D721Med (cell line): ENCODE data around the gene NRSN2.
"Not testable (repeated sequence)": the region's sequence is repeated elsewhere in the genome, so short reads cannot be mapped to it uniquely, and the experiment has no call there.

ENCODE experiments used
- DNase-seq: peaks from one replicate; pipeline ENCODE4 v3.0.0; 2011; ENCODE audit warnings: low spot score; ENCODE audit not compliant: insufficient read length
- FAIRE-seq: peaks from 2 replicates; lab custom pipeline; 2011; peaks lifted over from hg19 to GRCh38; lab: Jason Lieb, UNC
- TF ChIP-seq, protein P1 (sequence below): IDR thresholded peaks from 2 replicates; pipeline ENCODE4 v1.5.1; 2012; ENCODE audit warnings: mild to moderate bottlenecking, control low read depth; ENCODE audit not compliant: insufficient read depth; ENCODE audit errors: missing control alignments

Gene NRSN2

DNA sequence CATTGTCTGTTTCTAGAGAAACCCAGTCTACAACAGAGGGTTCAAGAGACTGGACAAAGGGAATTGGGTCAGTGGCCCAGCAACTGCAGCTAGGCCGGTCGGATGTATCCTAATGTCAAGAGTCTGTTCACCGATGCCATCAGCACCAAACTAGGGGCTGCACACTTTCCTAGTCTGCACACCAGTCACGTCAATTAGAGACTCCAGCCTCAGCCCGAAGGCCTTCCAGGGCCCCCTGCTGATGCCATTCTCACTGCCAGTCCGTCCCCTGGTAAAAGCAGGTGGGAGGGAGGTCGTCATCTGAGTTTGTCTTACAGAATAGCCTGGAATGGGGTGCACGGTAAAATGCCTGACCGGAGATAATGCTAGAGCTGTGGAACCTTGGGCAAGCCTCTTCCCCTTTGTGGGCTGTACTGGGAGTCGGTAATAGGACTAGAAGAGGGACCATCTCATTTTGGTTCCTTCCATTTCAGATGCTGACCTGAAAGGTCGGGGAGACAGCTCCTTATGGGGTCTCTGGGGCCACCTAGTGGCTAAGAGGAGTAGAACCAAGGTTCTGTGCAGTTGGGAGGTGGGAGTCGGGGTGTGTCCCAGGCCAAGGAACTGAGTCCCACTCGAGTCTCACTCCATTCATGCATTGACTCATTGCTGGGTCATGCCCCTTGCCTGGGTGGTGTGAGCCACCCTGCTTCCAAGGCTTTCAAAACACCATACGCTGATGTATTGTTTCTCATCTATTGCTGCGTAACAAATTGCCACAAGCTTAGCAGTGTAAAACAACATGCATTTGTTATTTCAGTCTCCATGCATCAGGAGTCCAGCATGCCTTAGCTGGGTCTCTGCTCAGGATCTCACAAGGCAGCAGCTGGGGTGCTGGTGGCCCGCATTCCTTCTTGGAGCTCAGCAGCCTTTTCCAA, 16.4 kb upstream of the NRSN2 start:
- TF ChIP-seq, protein P1, sequence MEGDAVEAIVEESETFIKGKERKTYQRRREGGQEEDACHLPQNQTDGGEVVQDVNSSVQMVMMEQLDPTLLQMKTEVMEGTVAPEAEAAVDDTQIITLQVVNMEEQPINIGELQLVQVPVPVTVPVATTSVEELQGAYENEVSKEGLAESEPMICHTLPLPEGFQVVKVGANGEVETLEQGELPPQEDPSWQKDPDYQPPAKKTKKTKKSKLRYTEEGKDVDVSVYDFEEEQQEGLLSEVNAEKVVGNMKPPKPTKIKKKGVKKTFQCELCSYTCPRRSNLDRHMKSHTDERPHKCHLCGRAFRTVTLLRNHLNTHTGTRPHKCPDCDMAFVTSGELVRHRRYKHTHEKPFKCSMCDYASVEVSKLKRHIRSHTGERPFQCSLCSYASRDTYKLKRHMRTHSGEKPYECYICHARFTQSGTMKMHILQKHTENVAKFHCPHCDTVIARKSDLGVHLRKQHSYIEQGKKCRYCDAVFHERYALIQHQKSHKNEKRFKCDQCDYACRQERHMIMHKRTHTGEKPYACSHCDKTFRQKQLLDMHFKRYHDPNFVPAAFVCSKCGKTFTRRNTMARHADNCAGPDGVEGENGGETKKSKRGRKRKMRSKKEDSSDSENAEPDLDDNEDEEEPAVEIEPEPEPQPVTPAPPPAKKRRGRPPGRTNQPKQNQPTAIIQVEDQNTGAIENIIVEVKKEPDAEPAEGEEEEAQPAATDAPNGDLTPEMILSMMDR: peak; percentile 71
- FAIRE-seq (no peak), DNase-seq (no peak)

DNA sequence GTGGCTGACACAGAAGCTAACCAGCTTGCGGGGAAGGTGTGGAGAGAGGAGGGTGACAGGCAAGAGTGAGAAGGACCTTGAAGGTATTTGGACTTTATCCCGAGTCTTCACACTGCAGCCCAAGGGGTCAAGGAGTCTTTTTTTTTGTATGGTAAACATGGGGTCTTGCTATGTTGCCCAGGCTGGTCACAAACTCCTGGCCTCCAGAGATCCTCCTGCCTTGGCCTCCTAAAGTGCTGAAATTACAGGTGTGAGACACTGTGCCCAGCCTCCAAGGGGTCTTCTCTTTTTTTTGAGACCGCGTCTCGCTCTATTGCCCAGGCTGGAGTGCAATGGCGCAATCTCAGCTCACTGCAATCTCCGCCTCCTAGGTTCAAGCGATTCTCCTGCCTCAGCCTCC, 12.3 kb upstream of the NRSN2 start:
- TF ChIP-seq, protein P1: no peak
- DNase-seq (no peak), FAIRE-seq (no peak)

DNA sequence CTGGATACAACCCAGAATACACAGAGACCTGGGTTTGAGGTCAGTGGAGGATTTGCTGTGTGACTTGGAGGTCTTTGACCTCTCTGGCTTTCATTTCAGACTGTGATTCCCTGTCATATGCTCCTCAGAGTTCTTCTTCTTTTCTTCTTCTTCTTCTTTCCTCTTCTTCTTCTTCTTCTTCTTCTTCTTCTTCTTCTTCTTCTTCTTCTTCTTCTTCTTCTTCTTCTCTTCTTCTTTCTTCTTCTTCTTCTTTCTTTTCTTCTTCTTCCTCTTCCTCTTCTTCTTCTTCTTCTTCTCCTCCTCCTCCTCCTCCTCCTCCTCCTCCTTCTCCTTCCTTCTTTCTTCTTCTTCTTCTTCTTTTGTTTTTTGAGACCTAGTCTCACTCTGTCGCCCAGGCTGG, 10.9 kb upstream of the NRSN2 start:
- DNase-seq, FAIRE-seq: not testable (repeated sequence)

DNA sequence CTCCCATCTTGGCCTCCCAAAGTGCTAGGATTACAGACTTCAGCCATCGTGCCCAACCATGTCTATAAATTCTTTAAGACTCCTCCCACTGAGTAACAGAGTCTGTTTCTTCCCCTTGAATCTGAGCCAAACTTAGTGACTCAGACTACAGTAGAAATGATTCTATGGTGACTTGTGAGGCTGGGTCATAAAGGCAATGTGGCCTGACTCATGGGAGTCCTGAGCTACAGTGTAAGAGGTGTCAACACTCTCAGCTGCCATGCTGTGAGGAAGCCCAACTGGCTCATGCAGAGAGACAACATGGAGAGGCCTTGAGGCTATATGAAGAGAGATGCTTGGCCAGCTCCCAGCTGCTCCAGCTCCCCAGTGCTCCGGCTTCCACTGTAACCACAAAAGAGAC, 5.2 kb upstream of the NRSN2 start:
- DNase-seq (no peak), FAIRE-seq (no peak)
- TF ChIP-seq, protein P1: no peak

DNA sequence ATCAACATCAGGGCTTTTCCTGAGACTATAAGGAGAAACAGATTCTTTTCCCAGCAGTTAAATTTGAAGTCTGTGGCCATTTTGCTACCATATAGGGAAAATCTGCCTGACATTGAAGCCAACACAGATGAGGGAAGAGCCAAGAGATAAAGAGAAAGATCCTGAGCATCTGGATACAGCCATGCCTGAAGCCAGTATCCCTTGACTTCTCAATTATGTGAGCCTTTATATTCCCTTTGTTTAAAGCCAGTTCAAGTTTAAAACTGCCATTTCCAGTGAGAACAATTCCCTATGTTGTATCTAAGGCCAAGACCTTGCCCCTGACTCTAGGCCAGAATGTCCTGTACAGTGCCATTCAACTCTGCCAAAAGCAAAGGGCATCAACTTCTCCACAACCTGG, 3.8 kb upstream of the NRSN2 start:
- FAIRE-seq: no peak
- no peak for DNase-seq
- TF ChIP-seq, protein P1: no peak

DNA sequence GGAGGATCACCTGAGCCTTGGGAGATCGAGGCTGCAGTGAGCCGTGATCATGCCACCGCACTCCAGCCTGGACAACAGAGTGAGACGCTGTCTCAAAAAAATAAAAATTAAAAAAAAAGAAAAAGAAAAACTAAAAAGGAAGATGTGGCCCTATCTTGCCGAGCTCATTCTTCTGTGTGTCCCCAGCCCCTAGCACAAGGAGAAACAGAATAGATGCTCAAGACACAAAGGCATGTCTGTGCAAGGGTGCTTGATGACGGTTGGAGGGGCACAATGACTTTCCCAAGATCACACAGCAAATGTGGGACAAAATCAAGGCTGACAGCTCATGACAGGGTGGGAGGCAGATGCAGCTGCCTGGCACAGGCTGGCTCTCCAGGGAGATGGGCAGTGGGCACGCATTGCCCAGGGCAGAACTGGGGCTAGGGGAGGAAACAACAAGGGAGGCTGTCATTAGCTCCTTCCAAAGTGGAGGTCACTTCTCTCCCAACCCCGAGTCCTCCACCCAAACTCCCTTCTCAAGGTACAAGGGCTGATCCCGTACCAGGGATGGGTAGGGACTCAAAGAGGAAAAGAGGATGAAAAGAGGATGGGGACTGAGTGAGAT, 775 bp upstream of the NRSN2 start:
- no peak for DNase-seq
- TF ChIP-seq, protein P1: no peak
- no peak for FAIRE-seq

DNA sequence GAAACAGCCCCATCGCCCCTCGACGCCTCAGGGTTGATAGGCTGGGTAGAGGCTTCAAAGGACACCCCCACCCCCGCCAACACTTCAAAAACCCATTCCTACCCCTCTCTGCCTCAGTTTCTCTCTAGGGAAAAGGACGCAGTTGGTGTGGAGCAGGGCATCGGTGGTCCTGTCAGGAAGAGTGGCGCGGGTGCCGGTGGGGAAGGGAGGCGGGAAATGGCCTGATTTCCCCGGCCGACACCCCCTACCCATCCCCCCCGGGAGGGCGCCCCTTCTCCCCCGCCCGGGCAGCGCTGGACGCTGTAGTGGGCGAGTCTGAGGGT, 367 bp downstream of the NRSN2 start:
- FAIRE-seq (no peak), DNase-seq (no peak)
- TF ChIP-seq, protein P1: no peak
